IPS DF 4.7 (cell line): ENCODE data around the gene GCSAML.
"Not testable (repeated sequence)": the region's sequence is repeated elsewhere in the genome, so short reads cannot be mapped to it uniquely, and the experiment has no call there.

Experiments
- DNase-seq: peaks from one replicate; pipeline ENCODE4 v3.0.0-alpha.2; 2013; ENCODE audit warnings: low spot score; ENCODE audit errors: extremely low read depth

GCSAML gene

GRCh38 chr1:247548769-247549182 is at the start of gene GCSAML:
TSS of gene GCSAML (plus strand) at chr1:247549134. CDS start at chr1:247549192, 58 bp downstream.
- no peak for DNase-seq

GRCh38 chr1:247500865-247501264 is 48.1 kb upstream of the GCSAML start:
- no peak for DNase-seq

GRCh38 chr1:247506831-247507230 is 42.1 kb upstream of the GCSAML start:
- no peak for DNase-seq

GRCh38 chr1:247517795-247518612 is 30.9 kb upstream of the GCSAML start:
- no peak for DNase-seq

GRCh38 chr1:247518613-247518891 is 30.4 kb upstream of the GCSAML start:
- no peak for DNase-seq

GRCh38 chr1:247521886-247522285 is 27.0 kb upstream of the GCSAML start:
- DNase-seq = not testable (repeated sequence)

- DNase-seq = no peak
Observed at GRCh38 chr1:247528812-247529474, 20.0 kb upstream of the GCSAML start.

GRCh38 chr1:247529771-247530355 is 19.1 kb upstream of the GCSAML start:
- DNase-seq = no peak

GRCh38 chr1:247530785-247531184 is 18.1 kb upstream of the GCSAML start:
- DNase-seq = no peak

GRCh38 chr1:247531937-247532336 is 17.0 kb upstream of the GCSAML start:
- no peak for DNase-seq

GRCh38 chr1:247535402-247535801 is 13.5 kb upstream of the GCSAML start:
- DNase-seq = no peak

GRCh38 chr1:247536340-247536739 is 12.6 kb upstream of the GCSAML start, which contains the start of gene OR2C3:
TSS of gene OR2C3 (minus strand) at chr1:247536440. CDS start at chr1:247532511, 3,929 bp downstream.
- no peak for DNase-seq

- DNase-seq = no peak
Observed at GRCh38 chr1:247538561-247538960, 10.4 kb upstream of the GCSAML start.

GRCh38 chr1:247539215-247539614 is 9.7 kb upstream of the GCSAML start:
- no peak for DNase-seq

GRCh38 chr1:247540581-247540980 is 8.4 kb upstream of the GCSAML start:
- no peak for DNase-seq

GRCh38 chr1:247542811-247543210 is 6.1 kb upstream of the GCSAML start:
- DNase-seq = no peak

GRCh38 chr1:247548092-247548491 is 842 bp upstream of the GCSAML start:
- no peak for DNase-seq

GRCh38 chr1:247551721-247552120 is 2.8 kb downstream of the GCSAML start:
- no peak for DNase-seq

GRCh38 chr1:247552231-247552630 is 3.3 kb downstream of the GCSAML start:
- no peak for DNase-seq

GRCh38 chr1:247557926-247558674 is 9.2 kb downstream of the GCSAML start:
- DNase-seq = no peak

- no peak for DNase-seq
Observed at GRCh38 chr1:247561711-247562110, 12.8 kb downstream of the GCSAML start.

- DNase-seq = no peak
Observed at GRCh38 chr1:247562198-247562597, 13.3 kb downstream of the GCSAML start.
